GM21786 (cell line): Measurements from ENCODE around the gene POU2F2.

Source experiments
- ATAC-seq: cut with Tn5 transposase; IDR thresholded peaks from one replicate; pipeline ENCODE4 v1.9.1; 2021; ENCODE audit not compliant: unreplicated experiment

The POU2F2 gene

GRCh38 chr19:42132030-42132628 is at the start of gene POU2F2:
TSS of gene POU2F2 (minus strand) at chr19:42132446. CDS start at chr19:42132411, 35 bp downstream.
- ATAC-seq: peak; percentile 38

DNA sequence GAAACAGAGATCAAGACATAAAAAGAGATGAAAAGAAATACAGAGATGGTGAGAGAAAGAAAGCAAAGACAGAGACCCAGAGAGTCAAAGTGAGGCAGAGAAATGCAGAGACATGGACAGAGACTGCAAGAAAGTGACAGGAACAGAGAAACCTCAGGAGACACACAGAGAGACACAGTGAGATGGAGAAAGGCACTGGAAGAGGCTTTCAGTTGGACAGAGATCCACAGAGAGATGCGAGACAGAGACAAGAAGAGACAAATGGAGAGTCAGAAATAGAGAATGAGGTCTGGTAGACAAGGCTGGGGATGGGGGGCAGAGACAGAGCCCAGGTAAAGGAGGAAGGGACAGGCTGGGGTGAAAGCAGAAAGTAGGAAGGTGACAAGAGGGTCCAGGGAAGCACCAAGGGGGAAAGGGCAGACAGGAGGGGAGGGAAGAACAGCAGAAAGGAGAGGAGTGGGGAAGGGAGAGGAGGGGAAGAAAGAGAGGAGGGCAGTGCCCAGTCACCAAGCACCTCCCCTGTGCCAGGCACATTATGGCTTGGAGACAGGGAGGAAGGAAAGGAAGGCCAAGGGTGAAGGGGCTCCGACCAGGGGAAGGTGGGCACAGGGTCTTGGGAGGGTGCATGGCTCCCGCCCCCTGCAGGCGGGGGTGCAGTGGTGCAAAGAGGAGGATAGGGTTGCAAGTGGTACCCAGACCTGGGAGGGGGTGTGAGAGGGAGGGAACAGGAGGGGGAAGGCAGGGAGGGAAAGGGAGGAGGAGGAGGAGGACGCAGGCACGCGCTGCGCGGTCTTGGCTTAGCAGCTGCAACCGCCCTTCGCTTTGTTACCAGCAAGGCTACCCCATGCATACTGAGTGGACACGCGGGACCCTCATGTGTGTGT is 46.8 kb upstream of the POU2F2 start:
- no peak for ATAC-seq

- ATAC-seq: no peak
These were observed 45.4 kb upstream of the POU2F2 start for GRCh38 chr19:42177686-42178019.

GRCh38 chr19:42176990-42177685 is 44.9 kb upstream of the POU2F2 start:
- ATAC-seq: no peak

- no peak for ATAC-seq
These were observed 44.4 kb upstream of the POU2F2 start for GRCh38 chr19:42176649-42176989.

DNA sequence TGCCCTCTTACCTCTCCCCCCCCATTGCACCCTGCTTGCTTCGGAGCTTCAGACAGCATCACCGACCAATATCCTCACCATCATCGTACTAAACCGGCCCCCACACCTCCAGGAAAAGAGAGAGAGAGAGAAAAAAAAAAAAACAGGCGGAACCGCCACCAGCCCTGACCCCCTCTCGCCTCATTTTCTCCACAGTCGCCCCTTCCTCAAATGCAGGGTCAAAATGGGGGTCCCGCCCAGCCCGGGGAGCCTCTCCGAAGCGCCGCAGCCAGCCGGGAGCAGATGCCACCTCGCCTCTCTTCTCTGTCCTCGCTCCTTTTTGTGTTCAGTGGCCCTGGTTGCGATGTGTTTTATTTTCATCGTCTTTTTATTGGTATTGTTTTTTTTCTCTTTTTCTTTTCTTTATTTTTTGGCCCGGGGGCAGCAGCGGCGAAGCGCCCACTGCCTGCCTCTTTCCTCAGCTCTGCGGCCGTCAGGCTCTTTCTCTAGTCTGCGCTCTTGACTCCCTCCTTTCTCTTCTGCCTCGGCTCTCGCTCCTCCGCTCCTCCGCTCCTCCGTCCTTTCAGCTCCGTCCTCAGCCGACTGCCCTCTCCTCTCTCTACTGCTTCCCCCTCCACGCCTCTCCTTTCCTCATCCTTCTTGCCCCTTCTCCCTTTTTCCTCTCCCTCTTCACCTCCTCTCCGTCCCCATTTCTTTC is 43.9 kb upstream of the POU2F2 start:
- ATAC-seq: no peak

DNA sequence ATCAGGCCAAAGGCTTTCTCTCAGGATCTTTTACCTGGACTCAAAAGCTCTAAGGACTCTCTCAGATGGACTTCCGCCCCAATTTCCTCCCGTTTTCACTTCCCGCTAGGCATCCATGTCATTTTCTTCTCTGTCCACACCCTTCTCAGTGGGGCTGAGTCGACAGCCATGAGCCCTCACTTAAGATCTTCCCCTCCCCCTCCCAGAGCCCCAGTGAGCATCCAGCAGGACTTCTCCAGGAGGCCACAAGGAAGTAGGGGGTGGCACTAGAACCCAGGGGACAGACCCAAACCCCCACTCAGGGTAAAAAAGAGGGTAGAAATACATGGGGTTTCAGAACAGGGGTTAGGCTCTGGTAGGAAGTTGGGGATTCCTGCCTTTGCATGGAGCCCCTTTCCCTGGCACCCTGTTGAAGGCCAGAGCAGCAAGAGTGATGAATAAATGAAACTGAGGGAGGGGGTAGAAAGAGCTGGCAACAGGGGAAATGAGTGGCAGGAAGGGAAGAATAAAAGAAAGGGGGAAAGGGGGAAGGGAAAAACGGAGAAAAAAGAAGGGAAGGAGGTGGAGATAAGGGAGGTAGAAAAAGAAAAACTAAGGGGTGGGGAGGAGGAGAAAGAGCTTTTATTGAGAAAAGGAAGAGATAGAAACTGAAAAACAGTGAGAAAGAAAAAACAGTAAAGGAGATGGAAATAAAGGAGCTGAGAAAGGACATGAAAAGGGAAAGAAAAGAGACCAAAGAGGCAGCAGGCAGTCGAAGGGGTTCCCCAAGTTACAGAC is 42.9 kb upstream of the POU2F2 start:
- ATAC-seq: no peak

DNA sequence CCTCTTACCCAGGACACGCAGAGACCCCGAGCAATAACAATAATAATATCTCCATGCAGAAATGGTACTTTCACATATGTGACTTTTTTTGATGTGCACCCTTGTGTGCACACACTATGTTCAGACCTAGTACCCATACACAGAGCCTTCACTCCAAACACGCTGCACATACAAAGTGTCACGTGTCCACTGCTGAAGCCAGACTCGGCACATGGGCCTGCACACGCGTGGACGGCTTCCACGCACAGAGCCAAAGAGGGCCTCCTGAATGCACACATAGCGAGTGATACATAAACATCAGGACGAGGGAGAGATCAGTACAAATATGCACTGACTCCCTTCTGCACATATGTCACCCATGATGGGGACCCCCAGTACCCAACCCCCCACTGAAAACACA is 41.9 kb upstream of the POU2F2 start:
- ATAC-seq: no peak

DNA sequence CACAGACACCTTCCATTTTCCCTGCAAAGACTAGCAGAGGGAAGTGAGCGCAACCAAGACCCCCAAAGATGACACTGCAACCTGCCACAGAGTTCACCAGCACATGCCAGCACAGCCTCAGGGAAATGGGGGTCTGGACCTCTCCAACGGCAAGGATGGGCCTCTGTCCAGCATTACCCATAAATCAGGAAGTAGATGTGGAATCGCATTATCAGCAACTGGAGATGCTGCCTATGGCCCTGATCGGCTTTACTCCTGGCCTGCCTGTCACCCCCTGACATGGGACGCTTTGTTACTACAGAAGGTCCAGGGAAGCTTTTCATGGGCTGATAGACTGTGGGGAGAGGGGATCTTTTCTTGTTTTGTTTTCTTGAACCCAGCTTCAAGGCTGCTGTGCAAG is 41.4 kb upstream of the POU2F2 start:
- ATAC-seq: no peak

DNA sequence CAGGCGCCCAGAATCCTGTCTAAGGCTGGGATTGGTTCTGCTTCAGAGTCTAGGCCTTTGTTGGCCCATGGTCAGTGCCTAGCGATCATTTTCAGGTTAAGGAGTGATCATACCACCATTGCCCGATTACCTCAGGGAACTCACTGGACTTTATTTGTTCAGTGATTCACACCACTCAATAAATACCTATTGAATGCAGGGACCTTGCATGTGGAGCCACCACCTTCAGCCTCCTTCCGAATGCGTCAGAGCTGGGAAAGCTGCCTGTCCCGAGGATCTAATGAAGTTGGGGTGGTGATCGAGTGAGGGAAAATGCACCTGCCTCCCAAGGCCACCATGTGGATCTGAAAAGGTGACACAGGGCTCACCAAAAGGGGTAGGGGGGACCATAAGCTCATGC is 40.0 kb upstream of the POU2F2 start:
- ATAC-seq: no peak

GRCh38 chr19:42170715-42171114 is 38.5 kb upstream of the POU2F2 start:
- ATAC-seq: no peak

- ATAC-seq: no peak
These were observed 37.5 kb upstream of the POU2F2 start for GRCh38 chr19:42169486-42170413.

DNA sequence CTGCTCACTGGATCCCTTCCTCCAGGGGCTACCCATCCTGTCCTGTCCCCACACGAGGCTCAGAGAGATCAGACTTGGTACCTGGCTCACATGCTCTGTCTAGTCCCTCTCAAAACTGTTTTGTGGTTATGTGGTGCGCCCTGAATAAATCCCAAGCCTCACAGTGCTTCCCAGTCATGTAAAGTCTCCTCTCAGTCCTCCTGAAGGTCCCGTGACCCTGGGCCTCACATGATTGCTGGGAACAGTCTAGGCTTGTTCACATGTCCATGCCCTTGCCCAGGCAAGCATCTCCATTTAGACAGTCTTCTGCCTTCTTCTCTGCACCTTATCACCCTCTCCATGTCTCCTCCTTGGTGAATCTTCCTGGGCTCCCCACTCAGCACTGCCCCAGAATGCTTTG is 36.0 kb upstream of the POU2F2 start:
- no peak for ATAC-seq

- no peak for ATAC-seq
These were observed 34.1 kb upstream of the POU2F2 start for GRCh38 chr19:42166316-42166715.

- no peak for ATAC-seq
These were observed 32.9 kb upstream of the POU2F2 start for GRCh38 chr19:42165146-42165545.

DNA sequence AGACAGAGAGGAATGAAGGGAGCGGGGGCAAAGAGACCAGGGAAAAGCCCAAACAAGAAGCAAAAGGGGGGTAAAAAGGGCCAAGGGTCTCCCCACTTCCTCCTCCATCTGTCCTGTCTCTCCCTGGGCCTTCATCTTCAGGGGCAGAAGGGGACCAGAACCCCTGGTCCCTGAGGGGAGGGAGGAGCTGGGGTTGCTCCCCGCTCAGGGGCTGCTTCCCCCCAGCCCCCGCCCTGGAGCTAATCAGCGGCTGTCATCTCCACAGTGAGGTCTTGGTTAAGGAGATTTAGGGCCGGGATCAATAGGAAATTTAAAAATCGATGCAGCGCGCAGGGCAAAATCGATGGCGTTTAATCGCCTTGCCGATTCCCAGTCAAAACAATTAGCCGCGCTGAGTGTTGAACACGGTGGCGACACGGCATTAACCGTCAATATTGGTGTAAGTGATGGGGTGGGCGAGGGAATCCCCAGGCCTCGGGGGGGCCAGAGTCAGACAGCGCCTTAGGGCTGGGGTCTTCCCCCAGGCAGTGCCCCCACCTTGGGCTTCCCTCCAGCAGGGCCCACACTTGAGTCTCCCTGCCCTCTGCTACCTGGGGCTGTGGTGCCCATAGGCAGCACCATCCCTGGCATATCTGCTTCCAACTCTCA is 29.5 kb upstream of the POU2F2 start:
- ATAC-seq: no peak

GRCh38 chr19:42159942-42160341 is 27.7 kb upstream of the POU2F2 start:
- no peak for ATAC-seq

DNA sequence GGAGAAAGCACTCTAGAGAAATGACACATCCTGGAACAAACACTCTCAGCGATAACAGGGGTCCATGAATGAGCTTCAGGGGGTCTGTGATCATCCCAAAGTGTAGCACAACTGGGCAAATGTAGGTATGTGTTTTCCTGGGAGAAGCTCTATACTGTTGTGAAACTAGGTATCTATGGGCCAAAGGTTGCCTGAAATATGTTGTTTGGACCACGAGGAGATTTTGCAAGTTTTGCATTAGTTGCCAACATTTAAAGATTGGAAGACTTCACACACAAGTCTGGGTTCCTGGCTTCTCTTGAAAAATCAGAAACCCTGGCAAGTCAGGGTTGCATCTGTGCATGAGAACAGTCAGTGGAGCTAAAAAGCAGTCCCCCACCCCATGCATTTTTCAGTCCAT is 26.7 kb upstream of the POU2F2 start:
- no peak for ATAC-seq

DNA sequence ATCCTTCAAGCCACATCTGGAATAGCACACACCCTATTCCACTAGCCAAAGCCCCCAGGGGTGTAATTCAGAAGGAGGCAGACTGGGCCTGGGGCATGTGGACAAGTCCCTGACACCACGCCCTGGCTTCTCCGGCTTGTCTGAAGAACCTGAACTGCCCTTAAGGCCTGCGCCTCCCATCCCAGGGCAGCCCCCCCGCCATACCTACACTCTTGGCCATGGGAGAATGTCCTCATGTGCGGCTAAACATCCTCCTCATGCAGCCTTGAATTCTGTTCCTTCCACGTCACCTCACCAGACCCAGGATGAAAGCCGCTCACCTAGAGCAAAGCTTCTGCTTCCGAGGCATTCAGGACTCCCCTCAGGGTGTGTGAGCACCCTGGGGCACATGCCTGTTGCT is 24.3 kb upstream of the POU2F2 start:
- no peak for ATAC-seq
